ENCODE results near the gene RAB2B. TPM values are rescaled to one million over a fixed set of nuclear protein-coding genes. Genes with fewer than 3 reads are reported as not detected.

RAB2B gene
- polyA plus RNA-seq, 3 donors = 2.1 to 9.9 (median 5.1) TPM

GRCh38 chr14:21520767-21521166, 44.0 kb upstream of the RAB2B start:
- peaks cover 0 to 2% of the 10 kb centered on the region in 2 donors for H3K36me3 Mint-ChIP-seq
- H3K4me1 Mint-ChIP-seq = peaks cover 2% of the 10 kb centered on the region
- no peak for DNase-seq
- peaks cover 0 to 5% (median 2%) of the 10 kb centered on the region in 7 donors for H3K9me3 Mint-ChIP-seq
- no peak overlapping the region for H3K27ac Mint-ChIP-seq
- intact Hi-C loops (cut with micrococcal nuclease) = no loop called here
- Histone ChIP-seq H3K9ac (ENCODE audit: insufficient read depth, low read length, poor library complexity, severe bottlenecking) (no peak overlapping the region), H3K27ac (ENCODE audit: low read depth in 1 of 2, low read length in 2 of 2) (no peak overlapping the region), H2AFZ (ENCODE audit: insufficient read depth, low read depth, low read length, poor library complexity, severe bottlenecking) (no peak overlapping the region), H3K4me1 (ENCODE audit: control insufficient read depth in 1 of 2, insufficient read depth in 2 of 2, low read length in 2 of 2) (peaks cover 0 to under 1% of the 10 kb centered on the region in 2 donors), H4K20me1 (ENCODE audit: insufficient read depth, low read length) (no peaks in the 10 kb centered on the region), H3K36me3 (replicated peaks in 1 of 2; ENCODE audit: control insufficient read depth in 1 of 2, insufficient read depth in 2 of 2, low read length in 2 of 2) (no peaks in the 10 kb centered on the region), H3K27me3 (ENCODE audit: control insufficient read depth in 2 of 2, insufficient read depth in 2 of 2, low read length in 2 of 2) (peaks cover 0 to 7% of the 10 kb centered on the region in 2 donors), H3K79me2 (ENCODE audit: insufficient read depth, low read length) (no peaks in the 10 kb centered on the region), H3K9me3 (replicated peaks in 1 of 2; ENCODE audit: control insufficient read depth in 1 of 2, insufficient read depth in 1 of 2, low read length in 2 of 2) (no peaks in the 10 kb centered on the region), H3K4me3 (replicated peaks in 1 of 3; ENCODE audit: low read depth in 2 of 3, low read length in 3 of 3) (no peak overlapping the region), H3K4me2 (replicated peaks; ENCODE audit: extremely low read depth, low read length, poor library complexity, severe bottlenecking) (no peak overlapping the region)
- H3K27me3 Mint-ChIP-seq (ENCODE audit: low read depth in 3 of 3) = peaks cover 23 to 35% (median 34%) of the 10 kb centered on the region in 3 donors
- WGBS (ENCODE audit: insufficient coverage) = no CpG with 5 or more reads among the region's 1 CpG
- no peak overlapping the region for H3K4me3 Mint-ChIP-seq
- TF ChIP-seq CTCF (IDR thresholded peaks at IDR 0.05) = no peak

- WGBS (ENCODE audit: insufficient coverage) = no CpG with 5 or more reads among the region's 2 CpGs
- no peaks in the 10 kb centered on the region for H3K4me1 Mint-ChIP-seq
- peaks cover 10 to 23% (median 19%) of the 10 kb centered on the region in 3 donors for H3K27me3 Mint-ChIP-seq (ENCODE audit: low read depth in 3 of 3)
- no peak for DNase-seq
- H3K27me3 ChIP-seq (ENCODE audit: control insufficient read depth in 2 of 2, insufficient read depth in 2 of 2, low read length in 2 of 2) = no peaks in the 10 kb centered on the region
- H3K27ac Mint-ChIP-seq = no peak overlapping the region
- H3K9me3 Mint-ChIP-seq = peaks cover 0 to 5% (median 0%) of the 10 kb centered on the region in 7 donors
- intact Hi-C loops (cut with micrococcal nuclease) = loop anchor here in 1 of 2 donors (10.0 kb wide), 1 partner anchor 84 kb away; no protein-coding TSS in a partner anchor
- no peak overlapping the region for H3K27ac ChIP-seq (ENCODE audit: low read depth in 1 of 2, low read length in 2 of 2)
- H4K20me1 ChIP-seq (ENCODE audit: insufficient read depth, low read length) = no peaks in the 10 kb centered on the region
- no peak overlapping the region for H3K4me2 ChIP-seq (replicated peaks; ENCODE audit: extremely low read depth, low read length, poor library complexity, severe bottlenecking)
- TF ChIP-seq CTCF (IDR thresholded peaks at IDR 0.05) = no peak
- H3K79me2 ChIP-seq (ENCODE audit: insufficient read depth, low read length) = no peaks in the 10 kb centered on the region
- no peaks in the 10 kb centered on the region for H3K36me3 Mint-ChIP-seq
- no peaks in the 10 kb centered on the region for H3K9me3 ChIP-seq (replicated peaks in 1 of 2; ENCODE audit: control insufficient read depth in 1 of 2, insufficient read depth in 1 of 2, low read length in 2 of 2)
- H2AFZ ChIP-seq (ENCODE audit: insufficient read depth, low read depth, low read length, poor library complexity, severe bottlenecking) = no peak overlapping the region
- H3K4me3 ChIP-seq (replicated peaks in 1 of 3; ENCODE audit: low read depth in 2 of 3, low read length in 3 of 3) = no peak overlapping the region
- no peaks in the 10 kb centered on the region for H3K4me1 ChIP-seq (ENCODE audit: control insufficient read depth in 1 of 2, insufficient read depth in 2 of 2, low read length in 2 of 2)
- H3K4me3 Mint-ChIP-seq = no peak overlapping the region
- no peak overlapping the region for H3K9ac ChIP-seq (ENCODE audit: insufficient read depth, low read length, poor library complexity, severe bottlenecking)
- H3K36me3 ChIP-seq (replicated peaks in 1 of 2; ENCODE audit: control insufficient read depth in 1 of 2, insufficient read depth in 2 of 2, low read length in 2 of 2) = no peaks in the 10 kb centered on the region
These were observed 42.0 kb upstream of the RAB2B start for GRCh38 chr14:21518725-21519124.

Measured in CD14-positive monocyte (primary cell).